Neuronal stem cell (in vitro differentiated cells): ENCODE results near the gene PRKN.

ENCODE experiments used
- DNase-seq: peaks from one replicate; pipeline ENCODE4 v3.0.0-alpha.2; 2013; ENCODE audit warnings: low spot score
- H2AFZ ChIP-seq: one replicate; pipeline ENCODE4 v1.6.1; 2013; ENCODE audit warnings: mild to moderate bottlenecking, low read length, inconsistent platforms
- H2AK5ac ChIP-seq: 2 replicates; pipeline ENCODE4 v1.6.1; 2013; ENCODE audit warnings: low read depth, mild to moderate bottlenecking, inconsistent platforms, low read length, moderate library complexity, mixed read lengths
- H2BK120ac ChIP-seq: 2 replicates; pipeline ENCODE4 v1.6.1; 2013; ENCODE audit warnings: low read depth, mild to moderate bottlenecking, inconsistent platforms, low read length, moderate library complexity, mixed read lengths
- H2BK12ac ChIP-seq: one replicate; pipeline ENCODE4 v1.6.1; 2013; ENCODE audit warnings: low read length, inconsistent platforms
- H2BK15ac ChIP-seq: 2 replicates; pipeline ENCODE4 v1.6.1; 2013; ENCODE audit warnings: mild to moderate bottlenecking, low read length, inconsistent platforms, mixed read lengths
- H2BK5ac ChIP-seq: one replicate; pipeline ENCODE4 v1.6.1; 2013; ENCODE audit warnings: inconsistent platforms, mild to moderate bottlenecking, low read length, moderate library complexity
- H3K14ac ChIP-seq: one replicate; pipeline ENCODE4 v1.6.1; 2013; ENCODE audit warnings: low read length, inconsistent platforms
- H3K18ac ChIP-seq: 2 replicates; pipeline ENCODE4 v1.6.1; 2013; ENCODE audit warnings: low read length, inconsistent platforms
- H3K23ac ChIP-seq: 2 replicates; pipeline ENCODE4 v1.6.1; 2013; ENCODE audit warnings: low read depth, mild to moderate bottlenecking, mixed read lengths, low read length, inconsistent platforms; ENCODE audit not compliant: poor library complexity
- H3K27ac ChIP-seq: replicated peaks from 3 replicates; pipeline ENCODE4 v1.5.1; 2013; ENCODE audit warnings: low read length, inconsistent platforms
- H3K27me3 ChIP-seq, 3 experiments: 2 replicates each; pipeline ENCODE4 v1.6.1; 2013; ENCODE audit warnings: low read length in 3 of 3, mild to moderate bottlenecking in 2 of 3, inconsistent platforms in 1 of 3, low read depth in 1 of 3, mixed read lengths in 1 of 3, moderate library complexity in 1 of 3; ENCODE audit not compliant: control insufficient read depth in 3 of 3, insufficient read depth in 3 of 3
- H3K36me3 ChIP-seq, 2 donors: replicated peaks in 1 of 2; 2 replicates each; pipeline ENCODE4 v1.6.1; 2013; ENCODE audit warnings: low read length in 2 of 2; ENCODE audit not compliant: control insufficient read depth in 2 of 2, insufficient read depth in 2 of 2
- H3K4ac ChIP-seq: 2 replicates; pipeline ENCODE4 v1.6.1; 2013; ENCODE audit warnings: inconsistent platforms, mild to moderate bottlenecking, low read length, moderate library complexity
- H3K4me1 ChIP-seq, 2 donors: 1 replicate in 1 of 2; 2 replicates in 1 of 2; pipeline ENCODE4 v1.6.1; 2013; ENCODE audit warnings: low read length in 2 of 2, low read depth in 1 of 2; ENCODE audit not compliant: control insufficient read depth in 2 of 2, insufficient read depth in 1 of 2
- H3K4me2 ChIP-seq: one replicate; pipeline ENCODE4 v1.6.1; 2013; ENCODE audit warnings: mild to moderate bottlenecking, low read length, inconsistent platforms; ENCODE audit not compliant: insufficient read depth, poor library complexity, severe bottlenecking
- H3K4me3 ChIP-seq, 2 donors: 2 replicates each; pipeline ENCODE4 v1.5.1; 2013; ENCODE audit warnings: low read length in 2 of 2, mild to moderate bottlenecking in 2 of 2, inconsistent platforms in 1 of 2, moderate library complexity in 1 of 2
- H3K79me1 ChIP-seq: one replicate; pipeline ENCODE4 v1.6.1; 2013; ENCODE audit warnings: low read depth, mild to moderate bottlenecking, inconsistent platforms, low read length, moderate library complexity
- H3K9ac ChIP-seq: one replicate; pipeline ENCODE4 v1.6.1; 2013; ENCODE audit warnings: mild to moderate bottlenecking, low read depth, low read length, inconsistent platforms; ENCODE audit not compliant: poor library complexity
- H3K9me3 ChIP-seq, 2 donors: replicated peaks in 1 of 2; 2 replicates each; pipeline versions ENCODE3 to v1.6.1; 2013; ENCODE audit warnings: low read length in 2 of 2, mild to moderate bottlenecking in 2 of 2, inconsistent platforms in 1 of 2, low read depth in 1 of 2, mixed read lengths in 1 of 2, moderate library complexity in 1 of 2; ENCODE audit not compliant: control insufficient read depth in 2 of 2, insufficient read depth in 1 of 2
- H4K8ac ChIP-seq: one replicate; pipeline ENCODE4 v1.6.1; 2013; ENCODE audit warnings: low read depth, mild to moderate bottlenecking, inconsistent platforms, low read length, moderate library complexity
- H4K91ac ChIP-seq: one replicate; pipeline ENCODE4 v1.6.1; 2013; ENCODE audit warnings: low read length, low read depth, mild to moderate bottlenecking, inconsistent platforms; ENCODE audit not compliant: poor library complexity
- WGBS, 2 donors: extraction: QIAGEN DNeasy Blood & Tissue Kit; methylation state at CpG; one replicate each; pipeline ENCODE4 v1.1.7; 2013; ENCODE audit warnings: missing lambda C conversion rate in 2 of 2, mixed read lengths in 1 of 2; ENCODE audit not compliant: insufficient read length in 2 of 2, insufficient replicate concordance in 1 of 2; ENCODE audit errors: extremely low coverage in 2 of 2; 5-methylcytosine and 5-hydroxymethylcytosine counted together

Gene PRKN

DNA sequence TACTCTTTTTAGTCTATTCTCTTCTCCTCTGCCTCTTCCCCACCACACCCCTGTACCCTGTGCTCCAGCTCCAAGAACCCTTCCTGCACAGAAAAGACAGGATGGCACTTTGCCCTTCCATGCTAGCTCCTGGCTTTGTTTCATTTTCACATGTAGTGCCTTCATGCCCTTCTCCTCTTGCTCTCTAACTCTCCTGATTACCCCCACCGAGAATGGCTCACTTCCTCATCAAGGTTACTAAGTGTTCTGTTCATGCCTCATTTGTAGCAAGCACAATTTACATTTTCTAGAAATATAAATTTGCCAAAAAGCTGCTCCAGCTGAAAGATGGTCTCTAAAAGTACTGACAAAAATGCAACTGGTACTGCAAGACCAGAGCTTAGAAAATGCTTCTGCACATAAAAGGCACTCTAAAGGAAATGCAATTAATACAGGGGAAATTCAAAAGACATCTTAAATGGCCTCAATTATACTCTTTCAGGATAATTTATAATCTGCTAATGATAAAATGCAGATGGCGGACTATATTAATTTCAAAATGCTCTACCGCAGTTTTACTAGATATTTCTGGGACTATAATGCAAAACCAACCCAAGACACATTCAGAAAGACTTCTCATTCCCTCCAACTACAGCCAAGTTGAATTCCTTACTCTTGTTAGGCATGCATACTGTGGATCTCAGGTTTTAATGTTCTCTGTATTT, 570.2 kb downstream of the PRKN start:
- Histone ChIP-seq H2AFZ (no peak overlapping the region), H2BK5ac (no peak overlapping the region), H3K9me3 (peaks cover 4 to 15% of the 10 kb centered on the region in 2 donors), H2AK5ac (no peak overlapping the region), H2BK12ac (no peak overlapping the region), H3K23ac (no peak overlapping the region), H4K91ac (no peak overlapping the region), H3K4me2 (no peak overlapping the region), H3K14ac (no peak overlapping the region), H2BK15ac (no peak overlapping the region), H4K8ac (no peak overlapping the region), H3K18ac (no peak overlapping the region), H3K4me1 (no peaks in the 10 kb centered on the region), H2BK120ac (no peak overlapping the region), H3K27me3 (no peaks in the 10 kb centered on the region), H3K9ac (no peak overlapping the region), H3K27ac (no peak overlapping the region), H3K36me3 (no peaks in the 10 kb centered on the region), H3K4ac (no peak overlapping the region), H3K79me1 (no peaks in the 10 kb centered on the region), H3K4me3 (no peak overlapping the region)
- DNase-seq: no peak
- WGBS, 2 donors: no CpG with 5 or more reads among the region's 3 CpGs

DNA sequence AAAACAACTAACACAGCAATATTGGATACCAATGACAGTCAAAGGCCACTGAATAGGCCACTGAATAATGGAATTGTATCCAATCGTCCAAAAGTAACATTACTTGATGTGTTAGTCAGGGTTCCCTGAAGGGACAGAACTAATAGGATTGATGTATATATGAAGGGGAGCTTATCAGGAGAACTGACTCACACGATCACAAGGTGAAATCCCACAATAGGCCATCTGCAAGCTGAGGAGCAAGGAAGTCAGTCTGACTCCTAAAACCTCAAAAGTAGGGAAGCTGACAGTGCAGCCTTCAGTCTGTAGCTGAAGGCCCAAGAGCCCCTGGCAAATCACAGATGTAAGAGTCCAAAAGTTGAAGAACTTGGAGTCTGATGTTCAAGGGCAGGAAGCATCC, 571.4 kb downstream of the PRKN start:
- H3K18ac ChIP-seq: no peak overlapping the region
- H2BK120ac ChIP-seq: no peak overlapping the region
- H3K4me2 ChIP-seq: no peak overlapping the region
- H4K8ac ChIP-seq: no peak overlapping the region
- no CpG with 5 or more reads among the region's 2 CpGs for WGBS, 2 donors
- no peak overlapping the region for H3K14ac ChIP-seq
- DNase-seq: no peak
- H2AK5ac ChIP-seq: no peak overlapping the region
- no peak overlapping the region for H3K4ac ChIP-seq
- H2BK15ac ChIP-seq: no peak overlapping the region
- no peak overlapping the region for H4K91ac ChIP-seq
- no peak overlapping the region for H2BK12ac ChIP-seq
- no peaks in the 10 kb centered on the region for H3K4me1 ChIP-seq
- H3K23ac ChIP-seq: no peak overlapping the region
- H3K4me3 ChIP-seq: no peak overlapping the region
- H3K27me3 ChIP-seq: no peaks in the 10 kb centered on the region
- H3K9ac ChIP-seq: no peak overlapping the region
- no peaks in the 10 kb centered on the region for H3K36me3 ChIP-seq
- H3K79me1 ChIP-seq: no peaks in the 10 kb centered on the region
- no peak overlapping the region for H2AFZ ChIP-seq
- H3K9me3 ChIP-seq: peaks cover 4 to 15% of the 10 kb centered on the region in 2 donors
- no peak overlapping the region for H2BK5ac ChIP-seq
- H3K27ac ChIP-seq: no peak overlapping the region

DNA sequence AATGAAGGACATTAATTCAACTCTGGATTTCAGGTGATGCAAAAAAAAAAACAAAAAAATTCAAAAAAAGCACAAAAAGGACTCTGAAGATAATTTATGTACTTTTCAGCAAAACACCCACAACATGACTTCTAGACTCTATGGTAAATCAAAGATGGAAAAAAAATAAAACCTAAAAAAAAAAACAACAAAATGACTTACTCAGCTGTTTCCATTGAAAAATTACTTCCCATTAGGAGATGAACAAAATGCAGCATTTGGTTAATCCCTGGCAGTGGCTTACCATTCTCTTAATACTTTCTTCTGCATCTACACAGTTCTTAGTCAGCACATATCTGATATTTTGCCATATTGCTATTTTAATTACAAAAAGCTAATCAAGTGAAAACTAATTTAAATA, 572.6 kb downstream of the PRKN start:
- Histone ChIP-seq H3K9ac (no peak overlapping the region), H3K18ac (no peak overlapping the region), H2BK120ac (no peak overlapping the region), H2BK12ac (no peak overlapping the region), H2BK15ac (no peak overlapping the region), H3K23ac (no peak overlapping the region), H3K4ac (no peak overlapping the region), H2AK5ac (no peak overlapping the region), H4K8ac (no peak overlapping the region), H2BK5ac (no peak overlapping the region), H3K14ac (no peak overlapping the region), H4K91ac (no peak overlapping the region), H2AFZ (no peak overlapping the region), H3K4me1 (no peaks in the 10 kb centered on the region), H3K4me3 (no peak overlapping the region), H3K9me3 (peaks cover 4 to 15% of the 10 kb centered on the region in 2 donors), H3K27ac (no peak overlapping the region), H3K4me2 (no peak overlapping the region), H3K36me3 (no peaks in the 10 kb centered on the region), H3K79me1 (no peaks in the 10 kb centered on the region), H3K27me3 (no peaks in the 10 kb centered on the region)
- no peak for DNase-seq

DNA sequence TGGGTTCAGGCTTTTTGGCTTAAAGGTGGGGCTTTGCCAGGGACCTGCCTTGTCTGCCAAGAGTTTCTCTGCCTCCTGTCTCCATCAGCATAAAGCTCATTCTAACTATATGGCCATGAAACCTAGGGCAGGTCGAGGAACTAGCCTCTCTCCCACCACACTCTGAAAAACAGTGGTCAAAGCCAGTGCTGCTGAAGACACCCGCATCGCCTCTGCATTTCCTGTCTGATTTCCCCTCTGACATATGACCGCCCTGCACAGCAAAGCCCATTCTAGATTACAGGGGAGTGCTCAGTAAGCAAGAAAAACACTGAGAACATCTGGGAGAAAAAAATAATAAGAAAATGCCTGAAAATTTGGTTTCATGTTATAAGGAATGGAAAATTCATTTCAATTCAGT, 573.6 kb downstream of the PRKN start:
- H3K4me1 ChIP-seq: no peaks in the 10 kb centered on the region
- DNase-seq: no peak
- no peak overlapping the region for H3K23ac ChIP-seq
- H3K79me1 ChIP-seq: no peaks in the 10 kb centered on the region
- H3K9me3 ChIP-seq: peaks cover 4 to 15% of the 10 kb centered on the region in 2 donors
- H3K4ac ChIP-seq: no peak overlapping the region
- no peak overlapping the region for H3K27ac ChIP-seq
- H2BK5ac ChIP-seq: no peak overlapping the region
- no peak overlapping the region for H2BK15ac ChIP-seq
- H3K14ac ChIP-seq: no peak overlapping the region
- no peak overlapping the region for H2BK12ac ChIP-seq
- no peak overlapping the region for H3K9ac ChIP-seq
- H4K91ac ChIP-seq: no peak overlapping the region
- no CpG with 5 or more reads among the region's 4 CpGs for WGBS, 2 donors
- H3K4me2 ChIP-seq: no peak overlapping the region
- H4K8ac ChIP-seq: no peak overlapping the region
- H2AK5ac ChIP-seq: no peak overlapping the region
- H2AFZ ChIP-seq: no peak overlapping the region
- H3K36me3 ChIP-seq: no peaks in the 10 kb centered on the region
- H3K4me3 ChIP-seq: no peak overlapping the region
- H3K18ac ChIP-seq: no peak overlapping the region
- no peaks in the 10 kb centered on the region for H3K27me3 ChIP-seq
- H2BK120ac ChIP-seq: no peak overlapping the region
